HepG2 (cell line): ENCODE results near the gene HNRNPAB. TPM values are rescaled to one million over a fixed set of nuclear protein-coding genes. Genes with fewer than 3 reads are reported as not detected.

Experiments
- ELF1 ChIP-seq: sonication (generic); formaldehyde crosslinking; IDR thresholded peaks from 2 replicates; pipeline ENCODE4 v1.4.0; 2020; ENCODE audit warnings: missing genetic modification reagents
- ELF4 ChIP-seq: sonication (generic); formaldehyde crosslinking; IDR thresholded peaks from 2 replicates; pipeline ENCODE4 v1.5.0; 2020; ENCODE audit warnings: missing genetic modification reagents, mild to moderate bottlenecking, moderate library complexity, borderline replicate concordance
- ESRRA ChIP-seq: sonication (generic); formaldehyde crosslinking; IDR thresholded peaks from 2 replicates; pipeline ENCODE4 v1.5.1; 2020; ENCODE audit warnings: mild to moderate bottlenecking, low read depth, missing genetic modification reagents
- HIVEP1 ChIP-seq: sonication (generic); formaldehyde crosslinking; IDR thresholded peaks from 2 replicates; pipeline ENCODE4 v1.4.0; 2020; ENCODE audit warnings: mild to moderate bottlenecking, missing genetic modification reagents
- HNF1B ChIP-seq: sonication (generic); formaldehyde crosslinking; IDR thresholded peaks from 2 replicates; pipeline ENCODE4 v1.5.1; 2020; ENCODE audit warnings: mild to moderate bottlenecking, moderate library complexity, missing genetic modification reagents
- KAT8 ChIP-seq: IDR thresholded peaks from 2 replicates; pipeline ENCODE4 v1.6.1; 2016; ENCODE audit warnings: missing genetic modification reagents, missing compliant biosample characterization
- MED8 ChIP-seq: sonication (generic); formaldehyde crosslinking; IDR thresholded peaks from 2 replicates; pipeline ENCODE4 v1.8.1; 2023; ENCODE audit warnings: mild to moderate bottlenecking, missing genetic modification reagents; ENCODE audit not compliant: insufficient replicate concordance
- MXD1 ChIP-seq: sonication (generic); formaldehyde crosslinking; IDR thresholded peaks from 2 replicates; pipeline ENCODE4 v1.4.0; 2020; ENCODE audit warnings: mild to moderate bottlenecking, missing genetic modification reagents
- NR2F6 ChIP-seq, 2 experiments: IDR thresholded peaks; 2 replicates each; pipeline ENCODE4 v1.6.1; 2016; ENCODE audit warnings: antibody characterized with exemption in 1 of 2, mild to moderate bottlenecking in 1 of 2
- PBX3 ChIP-seq: sonication (generic); formaldehyde crosslinking; IDR thresholded peaks from 2 replicates; pipeline ENCODE4 v1.8.1; 2023; ENCODE audit warnings: missing genetic modification reagents, inconsistent platforms, borderline replicate concordance
- RARA ChIP-seq: IDR thresholded peaks from 2 replicates; pipeline ENCODE4 v1.6.1; 2016; ENCODE audit warnings: missing genetic modification reagents, missing compliant biosample characterization
- REL ChIP-seq: sonication (generic); formaldehyde crosslinking; conservative IDR thresholded peaks from 2 replicates; pipeline ENCODE4 v1.8.0; 2022; ENCODE audit warnings: mild to moderate bottlenecking, missing genetic modification reagents, moderate library complexity
- SMAD1 ChIP-seq: sonication (generic); formaldehyde crosslinking; IDR thresholded peaks from 2 replicates; pipeline ENCODE4 v1.4.0; 2020; ENCODE audit warnings: missing genetic modification reagents, low read depth, mild to moderate bottlenecking, borderline replicate concordance
- SP2 ChIP-seq: sonication (generic); formaldehyde crosslinking; IDR thresholded peaks from 2 replicates; pipeline ENCODE4 v1.5.1; 2020; ENCODE audit warnings: mild to moderate bottlenecking, missing genetic modification reagents
- THAP8 ChIP-seq: sonication (generic); formaldehyde crosslinking; IDR thresholded peaks from 2 replicates; pipeline ENCODE4 v1.5.1; 2020; ENCODE audit warnings: missing genetic modification reagents, mild to moderate bottlenecking, borderline replicate concordance
- YEATS2 ChIP-seq: sonication (generic); formaldehyde crosslinking; IDR thresholded peaks from 2 replicates; pipeline ENCODE4 v1.4.0; 2020; ENCODE audit warnings: missing genetic modification reagents, borderline replicate concordance
- ZFX ChIP-seq: sonication (generic); formaldehyde crosslinking; IDR thresholded peaks from 2 replicates; pipeline ENCODE4 v1.4.0; 2020; ENCODE audit warnings: mild to moderate bottlenecking, low read depth, missing genetic modification reagents, moderate library complexity
- ZFY ChIP-seq: sonication (generic); formaldehyde crosslinking; IDR thresholded peaks from 2 replicates; pipeline ENCODE4 v1.4.0; 2020; ENCODE audit warnings: missing genetic modification reagents
- ZNF235 ChIP-seq: sonication (generic); formaldehyde crosslinking; IDR thresholded peaks from 2 replicates; pipeline ENCODE4 v1.8.1; 2023; ENCODE audit warnings: mild to moderate bottlenecking, missing genetic modification reagents, borderline replicate concordance
- ZNF317 ChIP-seq: sonication (generic); formaldehyde crosslinking; IDR thresholded peaks from 2 replicates; pipeline ENCODE4 v1.5.0; 2020; ENCODE audit warnings: mild to moderate bottlenecking, missing genetic modification reagents
- ZNF337 ChIP-seq: sonication (generic); formaldehyde crosslinking; IDR thresholded peaks from 2 replicates; pipeline ENCODE4 v1.5.1; 2020; ENCODE audit warnings: missing genetic modification reagents, low read depth, mild to moderate bottlenecking, borderline replicate concordance
- ZNF607 ChIP-seq: sonication (generic); formaldehyde crosslinking; IDR thresholded peaks from 2 replicates; pipeline ENCODE4 v1.5.1; 2020; ENCODE audit warnings: missing genetic modification reagents, mild to moderate bottlenecking, borderline replicate concordance
- ZNF629 ChIP-seq: sonication (generic); formaldehyde crosslinking; conservative IDR thresholded peaks from 2 replicates; pipeline ENCODE4 v1.5.0; 2020; ENCODE audit warnings: missing genetic modification reagents
- ZNF660 ChIP-seq: sonication (generic); formaldehyde crosslinking; IDR thresholded peaks from 2 replicates; pipeline ENCODE4 v1.5.1; 2020; ENCODE audit warnings: mild to moderate bottlenecking, low read depth, missing genetic modification reagents, borderline replicate concordance
- ZNF709 ChIP-seq: sonication (generic); formaldehyde crosslinking; IDR thresholded peaks from 2 replicates; pipeline ENCODE4 v1.5.0; 2020; ENCODE audit warnings: mild to moderate bottlenecking, missing genetic modification reagents
- ZNF768 ChIP-seq: sonication (generic); formaldehyde crosslinking; IDR thresholded peaks from 2 replicates; pipeline ENCODE4 v1.4.0; 2020; ENCODE audit warnings: missing genetic modification reagents
- ZSCAN29 ChIP-seq: sonication (generic); formaldehyde crosslinking; conservative IDR thresholded peaks from 2 replicates; pipeline ENCODE4 v1.4.0; 2020; ENCODE audit warnings: mild to moderate bottlenecking, missing genetic modification reagents
- polyA plus RNA-seq, 8 experiments: library from polyadenylated mRNA; depleted of rRNA in 3 of 8; stranded (reverse) in 7 of 8; unstranded in 1 of 8; fragments of >200 nt; fragmentation: Illumina TruSeq in 4 of 8; extraction: Trizol in 4 of 8; gene quantifications; 2 replicates each; pipeline versions ENCODE4 v1.2.1 to v1.2.3, GENCODE V29; 2011 to 2016; ENCODE audit warnings: low read depth in 4 of 8, missing spikeins in 1 of 8, mixed read lengths in 1 of 8; ENCODE audit not compliant: insufficient read depth in 1 of 8
- total RNA-seq, 5 experiments: library from RNA; depleted of rRNA; stranded (reverse); fragments of >200 nt; fragmentation: Illumina TruSeq; extraction: Trizol; gene quantifications; 2 replicates each; pipeline ENCODE4 v1.2.3, GENCODE V29; 2016; ENCODE audit warnings: low read depth in 1 of 5

HNRNPAB gene
- total and polyA plus RNA-seq, 2 of the 13 experiments (the other 11 are each of a cell fraction or from before 2014, with no cell fraction given): 62.6 to 111 TPM

DNA sequence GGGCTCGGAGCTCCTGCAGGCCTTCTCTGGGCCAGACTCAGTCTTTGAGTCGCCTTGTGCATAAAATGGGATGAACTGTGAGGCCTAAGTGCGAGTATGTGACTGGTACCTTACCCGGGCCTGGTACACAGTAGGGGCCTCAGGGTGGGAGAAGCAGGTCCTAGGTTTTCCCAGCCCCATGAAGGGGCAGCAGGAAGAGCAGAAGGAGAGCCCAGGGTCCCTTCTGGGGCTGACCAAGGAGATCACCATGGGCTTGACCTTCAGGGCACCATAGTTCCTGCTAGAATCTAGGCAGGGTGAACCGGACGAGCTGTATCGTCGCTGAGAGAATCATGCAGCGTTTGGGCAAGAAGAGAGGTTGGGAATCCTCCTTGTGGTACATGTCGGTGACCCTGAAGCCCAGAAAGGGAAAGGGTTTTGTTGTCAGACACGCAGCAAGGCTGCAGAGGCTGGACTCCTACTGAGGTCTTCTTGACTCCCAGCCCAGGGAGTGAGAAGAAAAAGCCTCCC lies 28.6 kb downstream of the HNRNPAB start (continued):
- TF ChIP-seq ZNF709 (CRISPR knock-in tag) (no peak), HNF1B (CRISPR knock-in tag) (peak; percentile 62; the same call in 1 of the 2 replicates), PBX3 (CRISPR knock-in tag) (no peak), ELF4 (CRISPR knock-in tag) (peak; percentile 74; the same call in 1 of the 2 replicates), RARA (no peak), ELF1 (CRISPR knock-in tag) (peak; percentile 36; the same call in 1 of the 2 replicates), REL (CRISPR knock-in tag) (no peak), ZFX (CRISPR knock-in tag) (peak; percentile 53), ZSCAN29 (CRISPR knock-in tag) (no peak), SP2 (CRISPR knock-in tag) (0 out of 2 replicates have a peak, but pooled peaks have one; percentile 26), YEATS2 (CRISPR knock-in tag) (0 out of 2 replicates have a peak, but pooled peaks have one; percentile 46), ZNF337 (CRISPR knock-in tag) (no peak), HIVEP1 (CRISPR knock-in tag) (peak; percentile 39; the same call in 1 of the 2 replicates), KAT8 (CRISPR knock-in tag) (0 out of 2 replicates have a peak, but pooled peaks have one; percentile 5), NR2F6 (IDR thresholded peaks at IDR 0.05) (no peak), NR2F6 (CRISPR knock-in tag; IDR thresholded peaks at IDR 0.05) (no peak), ZNF235 (CRISPR knock-in tag) (0 out of 2 replicates have a peak, but pooled peaks have one; percentile 52), MXD1 (0 out of 2 replicates have a peak, but pooled peaks have one; percentile 19), ESRRA (CRISPR knock-in tag) (no peak), ZNF607 (no peak; the same call in 1 of the 2 replicates), ZFY (CRISPR knock-in tag) (peak; percentile 15; the same call in 1 of the 2 replicates), THAP8 (CRISPR knock-in tag) (0 out of 2 replicates have a peak, but pooled peaks have one; percentile 56), ZNF629 (CRISPR knock-in tag) (peak; percentile 90), ZNF768 (CRISPR knock-in tag) (peak; percentile 94), ZNF317 (CRISPR knock-in tag) (0 out of 2 replicates have a peak, but pooled peaks have one; percentile 23), SMAD1 (no peak), MED8 (CRISPR knock-in tag) (peak; percentile 17), ZNF660 (CRISPR knock-in tag) (0 out of 2 replicates have a peak, but pooled peaks have one; percentile 42)
